H9 (cell line): ENCODE results near the gene GBE1. TPM values are rescaled to one million over a fixed set of nuclear protein-coding genes. Genes with fewer than 3 reads are reported as not detected.

Experiments
- DNase-seq: peaks from one replicate; pipeline ENCODE4 v3.0.0-alpha.2; 2017
- H2AFZ ChIP-seq: one replicate; pipeline ENCODE4 v1.6.1; 2013; ENCODE audit warnings: mild to moderate bottlenecking, low read length, control low read depth, moderate library complexity
- H2AK5ac ChIP-seq: 2 replicates; pipeline ENCODE4 v1.6.1; 2013; ENCODE audit warnings: low read length, control low read depth, mixed read lengths; ENCODE audit not compliant: insufficient read length
- H2BK120ac ChIP-seq: one replicate; pipeline ENCODE4 v1.6.1; 2013; ENCODE audit warnings: low read depth, mild to moderate bottlenecking, low read length, control low read depth, inconsistent platforms; ENCODE audit not compliant: poor library complexity, severe bottlenecking
- H2BK12ac ChIP-seq: 2 replicates; pipeline ENCODE4 v1.6.1; 2013; ENCODE audit warnings: low read length, control low read depth, mixed read lengths, low read depth; ENCODE audit not compliant: insufficient read length
- H2BK15ac ChIP-seq: 2 replicates; pipeline ENCODE4 v1.6.1; 2013; ENCODE audit warnings: low read depth, low read length, control low read depth
- H2BK20ac ChIP-seq: one replicate; pipeline ENCODE4 v1.6.1; 2013; ENCODE audit warnings: low read depth, mild to moderate bottlenecking, low read length, control low read depth, inconsistent platforms; ENCODE audit not compliant: poor library complexity, severe bottlenecking
- H2BK5ac ChIP-seq: 2 replicates; pipeline ENCODE4 v1.6.1; 2013; ENCODE audit warnings: low read length, control low read depth, mixed read lengths; ENCODE audit not compliant: insufficient read length
- H3K14ac ChIP-seq: 2 replicates; pipeline ENCODE4 v1.6.1; 2013; ENCODE audit warnings: low read length, control low read depth; ENCODE audit not compliant: insufficient read depth
- H3K18ac ChIP-seq: 2 replicates; pipeline ENCODE4 v1.6.1; 2013; ENCODE audit warnings: low read depth, mild to moderate bottlenecking, mixed read lengths, low read length, control low read depth; ENCODE audit not compliant: insufficient read length
- H3K23ac ChIP-seq: 2 replicates; pipeline ENCODE4 v1.6.1; 2013; ENCODE audit warnings: low read length, control low read depth, mixed read lengths, low read depth; ENCODE audit not compliant: insufficient read length
- H3K23me2 ChIP-seq: 2 replicates; pipeline ENCODE4 v1.6.1; 2013; ENCODE audit warnings: low read depth, mild to moderate bottlenecking, mixed read lengths, low read length, control low read depth; ENCODE audit not compliant: insufficient read length, poor library complexity, severe bottlenecking
- H3K27ac ChIP-seq: 2 replicates; pipeline ENCODE4 v1.5.1; 2013; ENCODE audit warnings: low read length, control low read depth, mixed read lengths, low read depth; ENCODE audit not compliant: insufficient read length
- H3K27me3 ChIP-seq: 2 replicates; pipeline ENCODE4 v1.6.1; 2013; ENCODE audit warnings: low read length, control low read depth, inconsistent platforms; ENCODE audit not compliant: insufficient read depth
- H3K4ac ChIP-seq: 2 replicates; pipeline ENCODE4 v1.6.1; 2013; ENCODE audit warnings: low read depth, mild to moderate bottlenecking, control low read depth, inconsistent platforms, low read length, moderate library complexity
- H3K4me1 ChIP-seq: 2 replicates; pipeline ENCODE4 v1.6.1; 2013; ENCODE audit warnings: low read length, control low read depth, inconsistent platforms; ENCODE audit not compliant: insufficient read depth
- H3K4me2 ChIP-seq: 2 replicates; pipeline ENCODE4 v1.6.1; 2013; ENCODE audit warnings: low read length, control low read depth, mixed read lengths; ENCODE audit not compliant: insufficient read length, insufficient read depth
- H3K56ac ChIP-seq: 2 replicates; pipeline ENCODE4 v1.6.1; 2013; ENCODE audit warnings: low read depth, mild to moderate bottlenecking, mixed read lengths, low read length, control low read depth; ENCODE audit not compliant: insufficient read length
- H3K79me1 ChIP-seq: 2 replicates; pipeline ENCODE4 v1.6.1; 2013; ENCODE audit warnings: low read depth, mild to moderate bottlenecking, moderate library complexity, low read length, control low read depth, inconsistent platforms; ENCODE audit not compliant: insufficient read depth, poor library complexity, severe bottlenecking
- H3K79me2 ChIP-seq: 2 replicates; pipeline ENCODE4 v1.6.1; 2013; ENCODE audit warnings: low read length, control low read depth, inconsistent platforms; ENCODE audit not compliant: insufficient read depth
- H3K9ac ChIP-seq: 2 replicates; pipeline ENCODE4 v1.6.1; 2013; ENCODE audit warnings: low read length, control low read depth, mixed read lengths; ENCODE audit not compliant: insufficient read length; ENCODE audit errors: extremely low read depth
- H3K9me3 ChIP-seq: one replicate; pipeline ENCODE4 v1.6.1; 2013; ENCODE audit warnings: low read depth, low read length, inconsistent platforms; ENCODE audit not compliant: control insufficient read depth
- H3T11ph ChIP-seq: one replicate; pipeline ENCODE4 v1.6.1; 2013; ENCODE audit warnings: mild to moderate bottlenecking, low read length, control low read depth, inconsistent platforms
- H4K20me1 ChIP-seq: one replicate; pipeline ENCODE4 v1.6.1; 2013; ENCODE audit not compliant: control insufficient read depth, insufficient read length, insufficient read depth
- H4K5ac ChIP-seq: 2 replicates; pipeline ENCODE4 v1.6.1; 2013; ENCODE audit warnings: low read depth, mild to moderate bottlenecking, mixed read lengths, low read length, control low read depth; ENCODE audit not compliant: insufficient read length
- H4K8ac ChIP-seq: replicated peaks from 2 replicates; pipeline ENCODE4 v1.6.1; 2013; ENCODE audit warnings: low read length, control low read depth, mixed read lengths, low read depth; ENCODE audit not compliant: insufficient read length
- H4K91ac ChIP-seq: 2 replicates; pipeline ENCODE4 v1.6.1; 2013; ENCODE audit warnings: low read depth, mild to moderate bottlenecking, moderate library complexity, mixed read lengths, low read length, control low read depth; ENCODE audit not compliant: insufficient read length
- H3K27ac Mint-ChIP-seq, 3 experiments: 2 replicates in 2 of 3; 3 replicates in 1 of 3; pipeline ENCODE4 v1.8.0; 2020 to 2021; ENCODE audit warnings: mixed read lengths in 3 of 3, mild to moderate bottlenecking in 1 of 3, moderate library complexity in 1 of 3
- H3K27me3 Mint-ChIP-seq: 2 replicates; pipeline ENCODE4 v1.8.0; 2021; ENCODE audit warnings: low read depth, mild to moderate bottlenecking, moderate library complexity, mixed read lengths
- H3K36me3 Mint-ChIP-seq, 3 experiments: 2 replicates in 2 of 3; 3 replicates in 1 of 3; pipeline ENCODE4 v1.8.0; 2020 to 2021; ENCODE audit warnings: low read depth in 3 of 3, mixed read lengths in 3 of 3; ENCODE audit not compliant: insufficient read depth in 1 of 3
- H3K4me1 Mint-ChIP-seq, 2 experiments: 2 replicates each; pipeline ENCODE4 v1.8.0; 2020; ENCODE audit warnings: mixed read lengths in 2 of 2
- H3K4me3 Mint-ChIP-seq, 2 experiments: 2 replicates in 1 of 2; 3 replicates in 1 of 2; pipeline ENCODE4 v1.8.0; 2020 to 2021; ENCODE audit warnings: mild to moderate bottlenecking in 2 of 2, mixed read lengths in 2 of 2, moderate library complexity in 1 of 2
- H3K9me3 Mint-ChIP-seq, 2 experiments: 2 replicates in 1 of 2; 3 replicates in 1 of 2; pipeline ENCODE4 v1.8.0; 2020; ENCODE audit warnings: mild to moderate bottlenecking in 2 of 2, mixed read lengths in 2 of 2, moderate library complexity in 1 of 2
- total RNA-seq: library from RNA; stranded (reverse); gene quantifications from 2 replicates; pipeline ENCODE4 v1.2.1, GENCODE V29; 2021
- TF ChIP-seq, protein P1 (sequence below): fragments of 200-600 bp; sonication (generic); conservative IDR thresholded peaks from 3 replicates; pipeline ENCODE4 v1.8.0; 2021; ENCODE audit warnings: antibody characterized with exemption, mild to moderate bottlenecking

The GBE1 gene
- total RNA-seq, 1 experiment from 2014 or later, result 13.8 TPM

DNA sequence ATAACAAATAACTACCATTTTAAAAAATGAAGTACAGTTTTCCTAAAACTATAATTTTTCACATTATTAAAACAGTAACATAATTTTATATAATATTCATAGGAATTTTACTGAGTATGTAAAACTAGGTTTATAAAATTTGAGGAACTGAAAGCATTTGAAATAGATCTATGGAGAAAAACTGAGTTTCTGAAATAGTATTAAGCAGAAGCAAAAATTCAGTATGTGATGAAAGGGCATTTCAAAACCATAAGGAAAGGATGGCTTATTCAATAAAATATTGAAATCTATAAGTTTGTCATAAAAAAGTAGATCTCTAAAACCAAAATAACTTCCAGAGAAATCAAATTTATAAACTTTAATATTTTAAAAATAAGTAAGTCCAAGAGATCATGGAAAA is 53.4 kb downstream of the GBE1 start:
- Histone ChIP-seq H3K9ac (no peak overlapping the region), H2BK120ac (no peak overlapping the region), H2AFZ (no peak overlapping the region), H3K4me1 (no peaks in the 10 kb centered on the region), H3K79me1 (no peaks in the 10 kb centered on the region), H3K27ac (no peak overlapping the region), H3K79me2 (no peaks in the 10 kb centered on the region), H2BK20ac (no peak overlapping the region), H4K91ac (no peak overlapping the region), H3K14ac (no peak overlapping the region), H3K4ac (no peak overlapping the region), H3K18ac (no peak overlapping the region), H3K23ac (no peak overlapping the region), H2BK15ac (no peak overlapping the region), H3K9me3 (no peaks in the 10 kb centered on the region), H4K20me1 (no peaks in the 10 kb centered on the region), H3K4me2 (no peak overlapping the region), H2BK5ac (no peak overlapping the region), H4K8ac (no peak overlapping the region), H2BK12ac (no peak overlapping the region), H3K27me3 (no peaks in the 10 kb centered on the region), H2AK5ac (no peak overlapping the region), H3K23me2 (no peaks in the 10 kb centered on the region), H3T11ph (no peak overlapping the region), H3K56ac (no peak overlapping the region), H4K5ac (no peak overlapping the region)
- DNase-seq, result no peak
- no peaks in the 10 kb centered on the region for H3K9me3 Mint-ChIP-seq
- no peak overlapping the region for H3K27ac Mint-ChIP-seq
- no peaks in the 10 kb centered on the region for H3K36me3 Mint-ChIP-seq
- no peaks in the 10 kb centered on the region for H3K4me1 Mint-ChIP-seq
- TF ChIP-seq, protein P1, sequence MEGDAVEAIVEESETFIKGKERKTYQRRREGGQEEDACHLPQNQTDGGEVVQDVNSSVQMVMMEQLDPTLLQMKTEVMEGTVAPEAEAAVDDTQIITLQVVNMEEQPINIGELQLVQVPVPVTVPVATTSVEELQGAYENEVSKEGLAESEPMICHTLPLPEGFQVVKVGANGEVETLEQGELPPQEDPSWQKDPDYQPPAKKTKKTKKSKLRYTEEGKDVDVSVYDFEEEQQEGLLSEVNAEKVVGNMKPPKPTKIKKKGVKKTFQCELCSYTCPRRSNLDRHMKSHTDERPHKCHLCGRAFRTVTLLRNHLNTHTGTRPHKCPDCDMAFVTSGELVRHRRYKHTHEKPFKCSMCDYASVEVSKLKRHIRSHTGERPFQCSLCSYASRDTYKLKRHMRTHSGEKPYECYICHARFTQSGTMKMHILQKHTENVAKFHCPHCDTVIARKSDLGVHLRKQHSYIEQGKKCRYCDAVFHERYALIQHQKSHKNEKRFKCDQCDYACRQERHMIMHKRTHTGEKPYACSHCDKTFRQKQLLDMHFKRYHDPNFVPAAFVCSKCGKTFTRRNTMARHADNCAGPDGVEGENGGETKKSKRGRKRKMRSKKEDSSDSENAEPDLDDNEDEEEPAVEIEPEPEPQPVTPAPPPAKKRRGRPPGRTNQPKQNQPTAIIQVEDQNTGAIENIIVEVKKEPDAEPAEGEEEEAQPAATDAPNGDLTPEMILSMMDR, result no peak
- no peak overlapping the region for H3K4me3 Mint-ChIP-seq
- H3K27me3 Mint-ChIP-seq, result no peaks in the 10 kb centered on the region
